NT2/D1 (cell line): ENCODE results near the gene TNFRSF8.

Source experiments
- DNase-seq: peaks from one replicate; pipeline ENCODE4 v3.0.0-alpha.2; 2011; ENCODE audit warnings: low read depth, low spot score
- H3K27me3 ChIP-seq: 2 replicates; pipeline ENCODE4 v1.6.0; 2011; ENCODE audit warnings: mild to moderate bottlenecking; ENCODE audit not compliant: insufficient read length, insufficient read depth
- H3K36me3 ChIP-seq: 2 replicates; pipeline ENCODE4 v1.6.1; 2011; ENCODE audit warnings: mild to moderate bottlenecking, low read length, mixed read lengths; ENCODE audit not compliant: insufficient read depth, insufficient read length
- H3K4me1 ChIP-seq: 2 replicates; pipeline ENCODE4 v1.5.1; 2011; ENCODE audit not compliant: insufficient read depth, insufficient read length
- H3K4me3 ChIP-seq: 2 replicates; pipeline ENCODE4 v1.5.1; 2011; ENCODE audit warnings: low read depth; ENCODE audit not compliant: insufficient read length
- H3K9ac ChIP-seq: 2 replicates; pipeline ENCODE4 v1.6.0; 2011; ENCODE audit warnings: low read depth; ENCODE audit not compliant: insufficient read length
- H3K9me3 ChIP-seq: 2 replicates; pipeline ENCODE4 v1.5.1; 2011; ENCODE audit warnings: mild to moderate bottlenecking, low read length; ENCODE audit not compliant: insufficient read depth
- SUZ12 ChIP-seq: IDR thresholded peaks from 2 replicates; pipeline ENCODE4 v1.6.1; 2011; ENCODE audit not compliant: insufficient read length, insufficient read depth; ENCODE audit errors: extremely low read depth
- YY1 ChIP-seq: IDR thresholded peaks from 2 replicates; pipeline ENCODE4 v1.6.1; 2011; ENCODE audit not compliant: insufficient read length, insufficient read depth
- ZNF274 ChIP-seq: IDR thresholded peaks from 2 replicates; pipeline ENCODE4 v1.6.1; 2011; ENCODE audit warnings: mild to moderate bottlenecking, low read depth, low read length

TNFRSF8 gene

DNA sequence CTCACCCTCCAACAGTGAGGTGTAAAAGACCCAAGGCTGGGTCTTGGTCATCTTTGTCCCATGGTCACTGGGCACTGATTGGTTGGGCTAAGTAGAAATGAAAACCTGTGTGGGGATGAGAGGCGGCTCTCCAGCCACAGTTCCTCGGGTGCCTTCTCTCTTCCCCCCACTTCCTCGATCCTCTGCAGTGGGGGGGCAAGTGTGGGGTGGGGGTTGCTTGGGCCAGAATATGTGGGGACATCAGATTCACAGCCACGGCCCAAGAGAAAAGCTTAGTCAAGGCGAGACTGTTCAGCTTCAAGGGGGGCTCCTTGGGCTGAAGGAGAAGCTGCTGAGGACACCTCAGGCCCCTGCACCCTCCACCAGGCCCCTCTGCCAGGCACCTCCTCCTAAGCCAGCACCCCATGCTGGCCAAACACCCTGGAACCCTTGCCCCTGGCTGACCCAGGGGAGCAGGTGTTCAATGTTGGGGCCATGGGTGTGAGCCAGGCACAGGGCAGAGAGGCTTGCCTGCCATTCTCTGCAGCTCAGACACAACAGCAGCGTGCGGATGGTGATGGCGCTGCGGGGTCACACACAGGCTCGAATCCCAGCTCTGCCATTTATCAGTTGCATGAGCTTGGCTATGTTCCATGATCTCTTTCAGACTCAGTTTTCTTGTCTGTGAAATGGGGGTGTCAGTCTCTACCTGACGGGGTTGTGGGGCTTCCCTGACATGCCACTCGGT, 82.7 kb downstream of the TNFRSF8 start:
- no peak for DNase-seq
- no peak overlapping the region for H3K4me3 ChIP-seq
- H3K27me3 ChIP-seq = no peaks in the 10 kb centered on the region
- H3K4me1 ChIP-seq = peaks cover 16% of the 10 kb centered on the region
- H3K9me3 ChIP-seq = no peaks in the 10 kb centered on the region
- TF ChIP-seq SUZ12 (no peak), YY1 (no peak), ZNF274 (no peak)
- H3K36me3 ChIP-seq = peaks cover 15% of the 10 kb centered on the region
- H3K9ac ChIP-seq = no peak overlapping the region

DNA sequence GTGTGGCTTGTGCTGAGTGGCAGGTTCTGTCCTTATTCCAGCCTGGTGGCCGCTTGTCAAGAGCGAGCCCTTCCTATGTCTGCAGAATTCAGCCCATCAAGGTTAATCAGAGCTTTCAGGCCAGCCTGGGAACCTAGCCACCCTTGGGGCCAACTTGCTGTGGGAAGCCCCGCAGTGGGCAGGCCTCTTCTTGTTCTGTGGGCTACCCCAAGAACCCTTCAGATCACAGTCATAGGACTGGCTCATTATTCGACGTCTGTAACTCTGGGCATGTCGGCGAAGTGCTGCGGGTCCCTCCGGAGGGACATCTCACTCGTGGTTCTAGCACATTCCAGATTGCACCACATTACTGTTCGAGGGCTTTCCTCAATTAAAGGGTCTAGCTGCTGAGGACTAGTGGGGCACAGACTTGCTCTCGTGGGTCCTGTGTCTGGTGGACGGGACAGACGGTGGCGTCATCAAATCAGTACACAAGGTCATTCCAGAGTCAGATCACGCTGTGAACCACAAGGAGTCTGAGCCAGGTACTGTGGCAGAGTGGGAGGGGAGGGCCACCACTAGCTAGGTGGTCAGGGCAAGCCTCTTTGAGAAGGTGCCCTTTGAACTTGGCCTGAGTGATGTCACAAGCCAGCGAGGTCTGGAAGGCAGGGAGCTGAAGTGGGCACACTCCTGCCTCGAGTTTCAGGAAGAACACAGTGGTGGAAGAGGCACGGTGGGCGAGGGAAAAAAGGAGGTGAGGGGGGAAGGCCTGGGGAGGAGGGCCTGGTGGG, 83.4 kb downstream of the TNFRSF8 start:
- no peaks in the 10 kb centered on the region for H3K27me3 ChIP-seq
- no peak for TF ChIP-seq SUZ12
- TF ChIP-seq ZNF274 = no peak
- TF ChIP-seq YY1 = no peak

DNA sequence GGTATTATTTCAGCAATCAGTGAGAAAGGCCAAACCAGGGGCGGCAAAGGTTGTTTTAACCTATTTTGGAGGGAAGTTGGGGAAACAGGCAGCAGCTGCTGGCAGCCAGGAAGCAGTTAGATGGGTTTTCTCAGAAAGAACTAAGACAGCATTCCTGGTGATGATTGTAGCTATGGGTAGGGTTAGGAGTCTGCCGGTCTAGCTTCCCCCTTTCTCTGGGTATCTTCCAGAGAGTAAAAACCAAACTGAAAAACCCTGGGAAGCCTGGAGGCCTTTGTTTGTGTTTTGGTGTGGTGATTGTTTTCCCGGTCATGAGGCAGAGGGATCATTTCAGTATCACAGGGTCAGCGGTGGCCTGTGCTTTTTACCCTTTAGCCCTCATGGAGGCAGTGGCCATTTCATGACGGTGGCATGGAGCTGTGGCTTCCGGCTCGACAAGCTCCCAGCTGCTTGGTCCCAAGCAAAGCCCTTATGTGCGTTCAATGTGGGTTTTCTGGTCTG, 84.1 kb downstream of the TNFRSF8 start:
- H3K36me3 ChIP-seq = peaks cover 15% of the 10 kb centered on the region
- TF ChIP-seq ZNF274 = no peak
- no peak for TF ChIP-seq SUZ12
- no peak for TF ChIP-seq YY1
- no peak for DNase-seq
- H3K27me3 ChIP-seq = no peaks in the 10 kb centered on the region
- no peaks in the 10 kb centered on the region for H3K9me3 ChIP-seq
- H3K9ac ChIP-seq = peak overlapping the region; percentile 50
- H3K4me1 ChIP-seq = peaks cover 13% of the 10 kb centered on the region
- H3K4me3 ChIP-seq = no peak overlapping the region

More for the DNA sequence above, 83.4 kb downstream of the TNFRSF8 start:
- Histone ChIP-seq H3K9ac (peak overlapping the region; percentile 36), H3K4me3 (no peak overlapping the region), H3K4me1 (peaks cover 16% of the 10 kb centered on the region), H3K9me3 (no peaks in the 10 kb centered on the region), H3K36me3 (peaks cover 15% of the 10 kb centered on the region)
- no peak for DNase-seq

DNA sequence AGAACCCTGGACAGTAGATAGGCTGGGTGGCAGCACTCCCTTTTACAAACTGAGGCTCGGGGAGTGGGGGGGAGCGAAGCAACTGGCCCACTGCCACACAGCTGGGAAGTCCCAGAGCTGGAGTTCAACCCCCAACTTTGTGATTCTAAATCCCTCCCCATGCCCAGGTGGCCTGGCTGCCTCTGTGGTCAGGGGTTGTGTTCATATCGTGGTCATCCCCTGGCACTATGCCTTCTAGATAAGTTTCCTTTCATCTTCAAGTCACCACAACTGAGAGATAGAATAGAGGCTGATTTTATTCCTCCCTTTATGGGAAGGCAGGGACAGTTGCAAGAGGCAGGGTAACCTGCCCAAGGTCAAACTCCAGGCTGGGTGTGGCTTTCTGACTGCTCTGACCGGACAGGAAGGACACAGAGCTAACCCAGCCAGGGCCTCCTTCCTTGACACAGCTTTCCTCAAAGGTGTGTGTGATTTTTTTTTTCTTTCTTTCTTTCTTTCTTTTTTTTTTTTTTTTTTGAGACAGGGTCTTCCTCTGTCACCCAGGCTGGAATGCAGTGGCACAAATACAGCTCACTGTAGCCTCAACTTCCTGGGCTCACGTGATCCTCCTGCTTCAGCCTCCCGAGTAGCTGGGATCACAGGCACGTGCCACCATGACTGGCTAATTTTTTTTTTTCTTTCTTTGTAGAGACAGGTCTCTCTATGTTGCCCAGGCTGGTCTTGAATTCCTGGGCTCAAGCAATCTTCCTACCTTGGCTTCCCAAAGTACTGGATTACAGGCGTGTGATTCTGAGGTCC, 85.3 kb downstream of the TNFRSF8 start:
- peaks cover 9% of the 10 kb centered on the region for H3K4me1 ChIP-seq
- no peak overlapping the region for H3K9ac ChIP-seq
- no peaks in the 10 kb centered on the region for H3K27me3 ChIP-seq
- TF ChIP-seq SUZ12 (no peak), YY1 (no peak), ZNF274 (no peak)
- DNase-seq = no peak
- no peaks in the 10 kb centered on the region for H3K9me3 ChIP-seq
- no peak overlapping the region for H3K4me3 ChIP-seq
- peaks cover 6% of the 10 kb centered on the region for H3K36me3 ChIP-seq

DNA sequence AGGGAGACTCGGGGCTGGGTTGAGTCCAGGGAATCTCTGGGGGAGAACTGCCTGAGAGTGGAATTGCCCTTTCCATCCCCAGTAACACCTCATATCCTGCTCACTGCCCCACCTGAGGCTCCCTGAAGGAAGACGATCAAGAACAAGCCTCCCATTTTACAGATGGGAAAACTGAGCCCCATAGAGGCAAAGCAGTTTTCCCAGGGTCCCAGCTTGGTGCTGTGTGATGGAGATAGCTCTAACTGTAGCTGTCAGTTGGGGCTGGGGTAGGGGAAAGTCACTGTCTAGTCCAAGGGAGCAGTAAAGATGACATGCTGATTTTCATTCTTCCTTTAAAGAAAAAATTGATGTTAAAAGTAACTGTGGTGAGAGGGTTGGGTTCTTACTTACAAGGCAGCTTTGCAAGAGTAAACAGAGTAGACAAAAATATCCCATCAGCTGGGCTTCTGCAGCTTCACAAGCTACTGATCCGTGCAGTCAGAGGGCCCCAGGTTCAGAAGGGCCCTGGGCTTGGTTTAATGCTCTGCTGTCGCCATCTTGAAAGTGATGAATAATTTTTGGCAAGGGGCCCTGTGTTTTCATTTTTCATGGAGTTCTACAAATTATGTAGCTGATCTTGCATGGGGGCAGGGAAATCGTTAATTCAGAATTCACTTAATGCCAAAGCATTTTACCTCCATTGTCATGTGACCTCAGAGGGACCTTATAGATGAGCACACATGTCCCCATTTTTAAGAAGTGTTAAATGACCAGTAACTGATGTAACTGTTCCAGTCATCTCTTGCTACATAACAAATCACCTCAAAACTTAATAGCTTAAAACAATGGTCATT, 86.1 kb downstream of the TNFRSF8 start:
- TF ChIP-seq YY1 (no peak), ZNF274 (no peak), SUZ12 (no peak)
- peaks cover 12% of the 10 kb centered on the region for H3K4me1 ChIP-seq
- no peak for DNase-seq
- no peaks in the 10 kb centered on the region for H3K9me3 ChIP-seq
- H3K36me3 ChIP-seq = no peaks in the 10 kb centered on the region
- H3K27me3 ChIP-seq = no peaks in the 10 kb centered on the region
- no peak overlapping the region for H3K9ac ChIP-seq
- H3K4me3 ChIP-seq = no peak overlapping the region

DNA sequence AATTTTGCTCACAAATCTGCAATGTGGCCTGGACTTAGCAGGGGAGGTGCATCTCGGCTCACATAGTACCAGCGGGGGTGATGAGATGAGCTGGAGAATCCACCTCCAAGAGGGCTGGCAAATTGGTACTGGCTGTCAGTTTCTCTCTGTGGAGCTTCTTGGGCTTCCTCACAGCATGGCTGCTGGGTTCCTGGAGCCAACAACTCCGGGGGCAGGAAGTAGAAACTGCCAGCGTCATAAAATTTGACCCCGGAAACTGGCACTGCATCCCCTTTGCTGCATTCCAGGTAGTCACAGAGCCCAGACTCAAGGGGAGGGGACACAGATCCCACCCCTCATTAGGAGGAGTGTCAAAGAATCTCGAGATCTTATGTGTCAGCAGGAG, 86.7 kb downstream of the TNFRSF8 start:
- H3K9me3 ChIP-seq = no peaks in the 10 kb centered on the region
- no peak overlapping the region for H3K9ac ChIP-seq
- DNase-seq = no peak
- no peaks in the 10 kb centered on the region for H3K27me3 ChIP-seq
- H3K4me3 ChIP-seq = no peak overlapping the region
- peaks cover 11% of the 10 kb centered on the region for H3K4me1 ChIP-seq
- TF ChIP-seq SUZ12 = no peak
- no peak for TF ChIP-seq ZNF274
- TF ChIP-seq YY1 = no peak
- no peaks in the 10 kb centered on the region for H3K36me3 ChIP-seq
